ENCODE measurements around the gene TXNRD1.

TXNRD1 gene

DNA sequence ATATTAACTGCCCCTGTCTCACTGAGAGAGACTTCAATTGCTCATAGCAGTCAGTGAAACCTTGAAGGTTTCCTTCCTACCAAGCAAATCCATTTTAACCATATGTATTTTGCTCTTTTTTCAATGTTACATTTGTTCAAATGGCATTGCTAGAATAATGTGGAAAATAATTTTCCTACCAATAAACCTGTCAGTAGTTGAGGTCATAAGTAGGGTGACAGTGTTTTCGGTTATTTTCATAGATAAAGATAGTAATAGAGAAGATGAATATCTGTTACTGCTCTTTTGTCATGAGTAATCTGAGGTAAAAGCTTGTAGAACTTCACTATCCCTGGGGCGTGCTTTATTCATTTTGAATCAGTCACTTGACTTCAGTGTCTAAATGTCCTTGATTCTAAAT, 120.5 kb downstream of the TXNRD1 start:
- no peak overlapping the region for H3K4me2 ChIP-seq (ENCODE audit: low read length)
- no peak overlapping the region for H2BK5ac ChIP-seq (ENCODE audit: low read depth, low read length, poor library complexity)
- H3K27me3 ChIP-seq (ENCODE audit: insufficient read depth, low read length) = no peaks in the 10 kb centered on the region
- H3K18ac ChIP-seq (ENCODE audit: low read length) = no peak overlapping the region
- no peak overlapping the region for H4K8ac ChIP-seq (ENCODE audit: low read depth, low read length)
- H3K4me3 ChIP-seq (ENCODE audit: low read depth, low read length) = no peak overlapping the region
- H2AK5ac ChIP-seq (ENCODE audit: low read length) = no peak overlapping the region
- no peak overlapping the region for H2BK12ac ChIP-seq (ENCODE audit: low read length)
- WGBS (ENCODE audit: extremely low coverage, insufficient coverage, insufficient read length) = no CpG with 5 or more reads among the region's 2 CpGs
- H3K9ac ChIP-seq (ENCODE audit: low read length) = no peak overlapping the region
- no peak for DNase-seq
- H3K9me3 ChIP-seq (ENCODE audit: insufficient read depth, low read depth, low read length) = no peaks in the 10 kb centered on the region
- no peaks in the 10 kb centered on the region for H3K4me1 ChIP-seq (ENCODE audit: control insufficient read depth in 1 of 2, insufficient read depth in 2 of 2, low read length in 2 of 2)
- no peak overlapping the region for H3K4ac ChIP-seq (ENCODE audit: low read depth, low read length)
- H3K27ac ChIP-seq (ENCODE audit: low read depth, low read length) = no peak overlapping the region
- H4K91ac ChIP-seq (ENCODE audit: low read depth, low read length) = no peak overlapping the region
- no peak overlapping the region for H2BK120ac ChIP-seq (ENCODE audit: insufficient read depth, low read length, poor library complexity)
- no peak overlapping the region for H3K23ac ChIP-seq (ENCODE audit: low read length)
- H3K36me3 ChIP-seq (ENCODE audit: control insufficient read depth in 1 of 2, insufficient read depth in 2 of 2, low read length in 2 of 2) = peaks cover 12 to 15% of the 10 kb centered on the region in 2 experiments
- no peaks in the 10 kb centered on the region for H3K79me1 ChIP-seq (ENCODE audit: low read length)
- H2AFZ ChIP-seq (ENCODE audit: insufficient read depth, low read length, poor library complexity) = no peak overlapping the region
- H3K79me2 ChIP-seq (ENCODE audit: control insufficient read depth, insufficient read depth, low read length, poor library complexity) = no peaks in the 10 kb centered on the region
- no peak overlapping the region for H4K12ac ChIP-seq (ENCODE audit: low read depth, low read length)
- no peak overlapping the region for H3K14ac ChIP-seq (ENCODE audit: low read length)

DNA sequence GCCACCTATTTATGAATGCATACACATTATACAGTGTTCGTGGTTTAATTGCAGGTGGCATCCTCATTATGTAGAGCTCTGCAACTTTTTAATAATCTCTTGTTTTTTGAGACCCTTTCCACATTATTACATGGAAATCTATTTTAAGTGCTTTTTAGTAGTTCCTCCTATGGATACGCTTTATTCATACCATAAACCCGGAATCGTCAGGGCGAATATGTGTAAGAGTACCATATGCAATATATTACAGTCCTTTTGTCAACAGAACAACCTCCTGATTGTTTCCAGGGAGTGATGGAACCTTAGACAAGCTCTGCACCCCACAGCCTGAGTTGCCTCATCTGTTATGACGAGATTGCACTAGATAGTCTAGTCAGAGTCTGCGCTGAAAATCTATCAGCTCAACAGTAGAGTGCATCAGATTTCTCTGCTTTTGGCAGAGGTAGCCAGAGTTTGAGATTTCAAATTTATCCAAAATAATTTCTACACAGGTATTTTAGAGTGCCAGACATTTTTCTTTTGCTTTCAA, 121.5 kb downstream of the TXNRD1 start:
- Histone ChIP-seq H3K18ac (ENCODE audit: low read length) (no peak overlapping the region), H3K4ac (ENCODE audit: low read depth, low read length) (no peak overlapping the region), H2BK5ac (ENCODE audit: low read depth, low read length, poor library complexity) (no peak overlapping the region), H3K4me2 (ENCODE audit: low read length) (no peak overlapping the region), H2AK5ac (ENCODE audit: low read length) (no peak overlapping the region), H3K14ac (ENCODE audit: low read length) (no peak overlapping the region), H2BK12ac (ENCODE audit: low read length) (no peak overlapping the region), H2AFZ (ENCODE audit: insufficient read depth, low read length, poor library complexity) (no peak overlapping the region), H3K27me3 (ENCODE audit: insufficient read depth, low read length) (no peaks in the 10 kb centered on the region), H4K8ac (ENCODE audit: low read depth, low read length) (no peak overlapping the region), H3K36me3 (ENCODE audit: control insufficient read depth in 1 of 2, insufficient read depth in 2 of 2, low read length in 2 of 2) (peaks cover 19 to 24% of the 10 kb centered on the region in 2 experiments), H4K91ac (ENCODE audit: low read depth, low read length) (no peak overlapping the region), H3K79me2 (ENCODE audit: control insufficient read depth, insufficient read depth, low read length, poor library complexity) (no peaks in the 10 kb centered on the region), H4K12ac (ENCODE audit: low read depth, low read length) (no peak overlapping the region), H2BK120ac (ENCODE audit: insufficient read depth, low read length, poor library complexity) (no peak overlapping the region), H3K9ac (ENCODE audit: low read length) (no peak overlapping the region), H3K4me1 (ENCODE audit: control insufficient read depth in 1 of 2, insufficient read depth in 2 of 2, low read length in 2 of 2) (peaks cover 0 to 2% of the 10 kb centered on the region in 2 experiments), H3K79me1 (ENCODE audit: low read length) (no peaks in the 10 kb centered on the region), H3K9me3 (ENCODE audit: insufficient read depth, low read depth, low read length) (no peaks in the 10 kb centered on the region), H3K4me3 (ENCODE audit: low read depth, low read length) (no peak overlapping the region), H3K23ac (ENCODE audit: low read length) (no peak overlapping the region), H3K27ac (ENCODE audit: low read depth, low read length) (no peak overlapping the region)
- WGBS (ENCODE audit: extremely low coverage, insufficient coverage, insufficient read length) = no CpG with 5 or more reads among the region's 7 CpGs
- DNase-seq = no peak

DNA sequence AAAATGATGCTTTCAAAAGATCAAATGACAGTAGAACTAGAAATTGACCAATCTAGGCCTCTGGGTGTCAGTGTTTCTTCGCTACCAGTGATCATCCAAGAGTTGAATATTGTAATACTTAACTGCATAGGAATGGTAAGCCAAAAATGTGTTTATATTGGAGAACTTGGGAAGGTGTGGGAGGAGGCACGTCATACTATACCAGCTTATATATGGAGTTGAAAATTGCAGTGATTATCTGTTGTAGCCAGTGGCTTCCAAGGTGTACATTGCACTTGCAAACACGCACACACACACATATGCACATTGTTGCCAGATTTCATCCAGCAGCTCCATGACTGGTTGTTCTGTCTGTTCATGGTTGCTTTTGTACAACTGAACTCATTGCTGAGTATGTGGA, 124.1 kb downstream of the TXNRD1 start:
- no peak overlapping the region for H2AK5ac ChIP-seq (ENCODE audit: low read length)
- DNase-seq = no peak
- no CpG with 5 or more reads among the region's 3 CpGs for WGBS (ENCODE audit: extremely low coverage, insufficient coverage, insufficient read length)

DNA sequence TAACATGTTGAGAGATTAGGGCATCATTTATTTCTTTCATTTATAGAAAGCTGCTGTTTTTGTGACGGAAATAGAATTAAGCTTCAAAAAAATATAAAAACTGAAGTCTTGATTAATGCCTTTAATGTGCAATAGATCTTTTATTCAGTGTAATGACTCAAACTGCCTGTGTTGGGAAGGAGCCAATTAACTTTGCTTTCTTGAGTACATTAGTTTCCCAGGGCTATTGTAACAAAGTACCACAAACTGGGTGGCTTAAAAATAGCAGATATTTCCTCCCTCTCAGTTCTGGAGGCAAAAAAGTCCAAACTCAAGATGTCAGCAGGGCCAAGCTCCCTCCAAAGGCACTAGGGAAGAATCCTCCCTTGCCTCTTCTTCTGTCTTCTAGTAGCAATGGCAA, 124.6 kb downstream of the TXNRD1 start:
- H3K36me3 ChIP-seq (ENCODE audit: control insufficient read depth in 1 of 2, insufficient read depth in 2 of 2, low read length in 2 of 2) = peaks cover 17 to 28% of the 10 kb centered on the region in 2 experiments
- no peak overlapping the region for H4K12ac ChIP-seq (ENCODE audit: low read depth, low read length)
- H2BK5ac ChIP-seq (ENCODE audit: low read depth, low read length, poor library complexity) = no peak overlapping the region
- H3K9ac ChIP-seq (ENCODE audit: low read length) = no peak overlapping the region
- no peak overlapping the region for H4K8ac ChIP-seq (ENCODE audit: low read depth, low read length)
- no peak overlapping the region for H2AFZ ChIP-seq (ENCODE audit: insufficient read depth, low read length, poor library complexity)
- no peaks in the 10 kb centered on the region for H3K9me3 ChIP-seq (ENCODE audit: insufficient read depth, low read depth, low read length)
- H2BK120ac ChIP-seq (ENCODE audit: insufficient read depth, low read length, poor library complexity) = no peak overlapping the region
- H3K23ac ChIP-seq (ENCODE audit: low read length) = no peak overlapping the region
- H3K4ac ChIP-seq (ENCODE audit: low read depth, low read length) = no peak overlapping the region
- H3K14ac ChIP-seq (ENCODE audit: low read length) = no peak overlapping the region
- H3K27me3 ChIP-seq (ENCODE audit: insufficient read depth, low read length) = no peaks in the 10 kb centered on the region
- no peak overlapping the region for H3K4me3 ChIP-seq (ENCODE audit: low read depth, low read length)
- no peak overlapping the region for H3K18ac ChIP-seq (ENCODE audit: low read length)
- H2BK12ac ChIP-seq (ENCODE audit: low read length) = no peak overlapping the region
- no peak overlapping the region for H3K4me2 ChIP-seq (ENCODE audit: low read length)
- peaks cover 2 to 4% of the 10 kb centered on the region in 2 experiments for H3K4me1 ChIP-seq (ENCODE audit: control insufficient read depth in 1 of 2, insufficient read depth in 2 of 2, low read length in 2 of 2)
- no peaks in the 10 kb centered on the region for H3K79me2 ChIP-seq (ENCODE audit: control insufficient read depth, insufficient read depth, low read length, poor library complexity)
- DNase-seq = no peak
- H2AK5ac ChIP-seq (ENCODE audit: low read length) = no peak overlapping the region
- no peak overlapping the region for H4K91ac ChIP-seq (ENCODE audit: low read depth, low read length)
- no peak overlapping the region for H3K27ac ChIP-seq (ENCODE audit: low read depth, low read length)
- no CpG with 5 or more reads among the region's 1 CpG for WGBS (ENCODE audit: extremely low coverage, insufficient coverage, insufficient read length)
- H3K79me1 ChIP-seq (ENCODE audit: low read length) = no peaks in the 10 kb centered on the region

More for the DNA sequence above, 124.1 kb downstream of the TXNRD1 start:
- Histone ChIP-seq H3K36me3 (ENCODE audit: control insufficient read depth in 1 of 2, insufficient read depth in 2 of 2, low read length in 2 of 2) (peaks cover 20 to 28% of the 10 kb centered on the region in 2 experiments), H3K4me1 (ENCODE audit: control insufficient read depth in 1 of 2, insufficient read depth in 2 of 2, low read length in 2 of 2) (peaks cover 2 to 4% of the 10 kb centered on the region in 2 experiments), H3K23ac (ENCODE audit: low read length) (no peak overlapping the region), H3K14ac (ENCODE audit: low read length) (no peak overlapping the region), H2BK120ac (ENCODE audit: insufficient read depth, low read length, poor library complexity) (no peak overlapping the region), H3K27me3 (ENCODE audit: insufficient read depth, low read length) (no peaks in the 10 kb centered on the region), H4K91ac (ENCODE audit: low read depth, low read length) (no peak overlapping the region), H3K4me2 (ENCODE audit: low read length) (no peak overlapping the region), H3K27ac (ENCODE audit: low read depth, low read length) (no peak overlapping the region), H3K79me1 (ENCODE audit: low read length) (no peaks in the 10 kb centered on the region), H2BK5ac (ENCODE audit: low read depth, low read length, poor library complexity) (no peak overlapping the region), H4K12ac (ENCODE audit: low read depth, low read length) (no peak overlapping the region), H3K79me2 (ENCODE audit: control insufficient read depth, insufficient read depth, low read length, poor library complexity) (no peaks in the 10 kb centered on the region), H3K18ac (ENCODE audit: low read length) (no peak overlapping the region), H2BK12ac (ENCODE audit: low read length) (no peak overlapping the region), H3K9me3 (ENCODE audit: insufficient read depth, low read depth, low read length) (no peaks in the 10 kb centered on the region), H4K8ac (ENCODE audit: low read depth, low read length) (no peak overlapping the region), H3K4me3 (ENCODE audit: low read depth, low read length) (no peak overlapping the region), H3K9ac (ENCODE audit: low read length) (no peak overlapping the region), H2AFZ (ENCODE audit: insufficient read depth, low read length, poor library complexity) (no peak overlapping the region), H3K4ac (ENCODE audit: low read depth, low read length) (no peak overlapping the region)

Measured in trophoblast cell (in vitro differentiated cells and primary cell).